Measurements from ENCODE around the gene MSRB3.

DNA sequence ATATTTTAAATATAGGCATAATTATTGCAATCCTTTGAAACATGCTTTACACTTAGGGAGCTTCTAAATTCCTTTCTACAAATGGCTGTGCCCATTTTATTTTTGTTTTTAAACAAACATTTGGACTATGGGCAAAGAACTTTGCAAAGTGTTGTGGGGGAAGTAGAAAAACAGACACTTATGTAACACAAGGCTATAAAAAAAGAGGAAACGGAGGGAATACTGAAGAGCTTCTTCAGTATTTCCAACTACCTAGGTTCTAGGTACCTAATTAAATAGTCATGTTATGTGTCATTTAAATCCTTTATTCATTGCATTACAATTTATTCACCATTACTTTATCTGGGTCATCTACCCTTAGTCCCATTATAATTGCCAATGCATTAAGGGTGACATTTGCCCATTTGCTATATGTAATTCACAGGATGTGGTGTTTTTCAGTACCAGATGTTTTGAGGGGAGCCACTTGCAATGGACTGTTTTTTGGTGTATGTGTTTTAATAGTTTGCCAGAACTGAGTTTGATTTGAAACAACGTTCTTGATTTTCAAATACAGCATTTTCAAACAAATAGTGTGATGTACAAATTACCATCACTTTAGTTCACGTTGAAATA, 1.5 kb upstream of the MSRB3 start:
- TF ChIP-seq CTCF (IDR thresholded peaks at IDR 0.05) (no peak), POLR2A (IDR thresholded peaks at IDR 0.05) (no peak)

All from esophagus squamous epithelium (tissue), 4 donors.